H1 (cell line): Measurements from ENCODE around the gene TSPEAR. TPM values are rescaled to one million over a fixed set of nuclear protein-coding genes. Genes with fewer than 3 reads are reported as not detected.
A peak's percentile ranks its signal among the peaks of the same experiment; 100 is the strongest.

Experiments
- CTCF ChIA-PET: fragments of 300-600 bp; sonication (Branson Sonifier 250); formaldehyde crosslinking; loops from one replicate; lab custom pipeline; 2021; ENCODE audit not compliant: partially characterized antibody; lab: Charles Lee
- POLR2A ChIA-PET: fragments of 300-600 bp; sonication (Branson Sonifier 250); formaldehyde crosslinking; loops from one replicate; lab custom pipeline; 2021; ENCODE audit warnings: inconsistent platforms; ENCODE audit not compliant: partially characterized antibody; lab: Charles Lee
- DNase-seq, 2 experiments: peaks; one replicate each; pipeline versions ENCODE4 v3.0.0 to v3.0.0-alpha.2; 2010 to 2022; ENCODE audit warnings: low spot score in 2 of 2, low read depth in 1 of 2, mixed read lengths in 1 of 2
- FAIRE-seq: peaks from 2 replicates; lab custom pipeline; 2011; peaks lifted over from hg19 to GRCh38; lab: Jason Lieb, UNC
- H2AFZ ChIP-seq: 2 replicates; pipeline ENCODE4 v1.8.1; 2012; ENCODE audit warnings: low read length, inconsistent platforms
- H2AK5ac ChIP-seq: 2 replicates; pipeline ENCODE4 v1.6.1; 2013; ENCODE audit warnings: low read depth, low read length
- H2BK120ac ChIP-seq: replicated peaks from 2 replicates; pipeline ENCODE3; 2013; ENCODE audit warnings: low read depth, low read length, inconsistent platforms
- H2BK12ac ChIP-seq: 2 replicates; pipeline ENCODE4 v1.6.1; 2013; ENCODE audit warnings: low read depth, low read length
- H2BK15ac ChIP-seq: 2 replicates; pipeline ENCODE4 v1.6.1; 2013; ENCODE audit warnings: low read length
- H2BK20ac ChIP-seq: 2 replicates; pipeline ENCODE4 v1.6.1; 2013; ENCODE audit warnings: low read length
- H2BK5ac ChIP-seq: 2 replicates; pipeline ENCODE4 v1.6.1; 2013; ENCODE audit warnings: low read depth, low read length
- H3K14ac ChIP-seq: 2 replicates; pipeline ENCODE4 v1.6.1; 2013; ENCODE audit warnings: inconsistent platforms; ENCODE audit not compliant: insufficient read length
- H3K18ac ChIP-seq: 2 replicates; pipeline ENCODE4 v1.6.1; 2013; ENCODE audit warnings: low read length; ENCODE audit errors: extremely low read depth
- H3K23ac ChIP-seq: 2 replicates; pipeline ENCODE4 v1.6.1; 2013; ENCODE audit warnings: inconsistent platforms; ENCODE audit not compliant: insufficient read length
- H3K23me2 ChIP-seq: 2 replicates; pipeline ENCODE4 v1.6.1; 2013; ENCODE audit warnings: low read depth, low read length
- H3K27ac ChIP-seq: 2 replicates; pipeline ENCODE4 v1.6.1; 2011; ENCODE audit warnings: low read depth, low read length, inconsistent platforms
- H3K27me3 ChIP-seq, 4 experiments: replicated peaks in 1 of 4; 1 replicate in 1 of 4; 2 replicates in 3 of 4; pipeline versions ENCODE4 v1.6.1 to v1.8.1; 2011 to 2013; ENCODE audit warnings: low read length in 3 of 4, mild to moderate bottlenecking in 3 of 4, inconsistent platforms in 2 of 4, mixed read lengths in 2 of 4, moderate library complexity in 1 of 4; ENCODE audit not compliant: control insufficient read depth in 3 of 4, insufficient read depth in 3 of 4; ENCODE audit errors: extremely low read depth in 1 of 4
- H3K36me3 ChIP-seq, 4 experiments: 2 replicates each; pipeline versions ENCODE4 v1.6.1 to v1.8.1; 2011 to 2013; ENCODE audit warnings: mild to moderate bottlenecking in 4 of 4, low read length in 3 of 4, moderate library complexity in 2 of 4, control low read depth in 1 of 4, inconsistent platforms in 1 of 4; ENCODE audit not compliant: insufficient read depth in 4 of 4, control insufficient read depth in 2 of 4
- H3K4ac ChIP-seq: replicated peaks from 2 replicates; pipeline ENCODE3; 2013; ENCODE audit warnings: low read length, low read depth, mixed read lengths, inconsistent platforms; ENCODE audit not compliant: insufficient read length
- H3K4me1 ChIP-seq, 4 experiments: replicated peaks in 1 of 4; 1 replicate in 1 of 4; 2 replicates in 3 of 4; pipeline versions ENCODE4 v1.6.1 to v1.8.1; 2011 to 2013; ENCODE audit warnings: low read length in 3 of 4, inconsistent platforms in 2 of 4, mixed read lengths in 1 of 4; ENCODE audit not compliant: insufficient read depth in 4 of 4, control insufficient read depth in 3 of 4
- H3K4me2 ChIP-seq, 2 experiments: 2 replicates each; pipeline versions ENCODE4 v1.6.1 to v1.8.1; 2011 to 2013; ENCODE audit warnings: low read depth in 2 of 2, low read length in 2 of 2, control low read depth in 1 of 2, inconsistent platforms in 1 of 2, mild to moderate bottlenecking in 1 of 2; ENCODE audit not compliant: insufficient read depth in 1 of 2
- H3K4me3 ChIP-seq, 4 experiments: fragments of 200-600, 300-600 bp in 1 of 4; sonication (generic), shearing (Covaris generic), sonication (Bioruptor Twin) in 1 of 4; 2 replicates each; pipeline versions ENCODE4 v1.5.1 to v1.8.1; 2011 to 2016; ENCODE audit warnings: low read length in 4 of 4, low read depth in 3 of 4, control low read depth in 2 of 4, inconsistent platforms in 2 of 4, mild to moderate bottlenecking in 2 of 4, mixed read lengths in 1 of 4, moderate library complexity in 1 of 4; ENCODE audit not compliant: insufficient read depth in 2 of 4; ENCODE audit errors: extremely low read depth in 1 of 4
- H3K56ac ChIP-seq: replicated peaks from 2 replicates; pipeline ENCODE3; 2013; ENCODE audit warnings: low read depth, mild to moderate bottlenecking, mixed read lengths, low read length, inconsistent platforms; ENCODE audit not compliant: insufficient read length
- H3K79me1 ChIP-seq: 2 replicates; pipeline ENCODE4 v1.6.1; 2013; ENCODE audit warnings: low read depth, low read length, control low read depth
- H3K79me2 ChIP-seq, 2 experiments: 2 replicates each; pipeline versions ENCODE4 v1.6.1 to v1.8.1; 2012 to 2013; ENCODE audit warnings: low read length in 2 of 2, mild to moderate bottlenecking in 2 of 2, inconsistent platforms in 1 of 2; ENCODE audit not compliant: insufficient read depth in 2 of 2, control insufficient read depth in 1 of 2
- H3K9ac ChIP-seq, 4 experiments: replicated peaks in 1 of 4; 1 replicate in 1 of 4; 2 replicates in 3 of 4; pipeline versions ENCODE4 v1.6.1 to v1.8.1; 2011 to 2013; ENCODE audit warnings: low read depth in 3 of 4, low read length in 3 of 4, control low read depth in 2 of 4, mild to moderate bottlenecking in 2 of 4, moderate library complexity in 2 of 4, inconsistent platforms in 1 of 4; ENCODE audit errors: extremely low read depth in 1 of 4
- H3K9me3 ChIP-seq, 2 experiments: 2 replicates each; pipeline versions ENCODE4 v1.6.1 to v1.8.1; 2012 to 2013; ENCODE audit warnings: mild to moderate bottlenecking in 2 of 2, moderate library complexity in 2 of 2, control low read depth in 1 of 2, inconsistent platforms in 1 of 2, low read depth in 1 of 2, low read length in 1 of 2, mixed read lengths in 1 of 2; ENCODE audit not compliant: insufficient read depth in 2 of 2
- H4K20me1 ChIP-seq, 2 experiments: replicated peaks in 1 of 2; 2 replicates each; pipeline versions ENCODE3 to v1.8.1; 2011 to 2013; ENCODE audit warnings: inconsistent platforms in 2 of 2, low read length in 2 of 2, mild to moderate bottlenecking in 1 of 2; ENCODE audit not compliant: insufficient read depth in 2 of 2, control insufficient read depth in 1 of 2
- H4K5ac ChIP-seq: 2 replicates; pipeline ENCODE4 v1.6.1; 2013; ENCODE audit warnings: low read length, low read depth, mixed read lengths, inconsistent platforms; ENCODE audit not compliant: insufficient read length
- H4K8ac ChIP-seq: 2 replicates; pipeline ENCODE4 v1.8.0; 2013; ENCODE audit warnings: mild to moderate bottlenecking, moderate library complexity, low read length, inconsistent platforms; ENCODE audit not compliant: insufficient read depth; ENCODE audit errors: extremely low read depth
- H4K91ac ChIP-seq: replicated peaks from 2 replicates; pipeline ENCODE3; 2013; ENCODE audit warnings: low read length, mixed read lengths, inconsistent platforms; ENCODE audit not compliant: insufficient read length
- SIRT6 ChIP-seq: IDR thresholded peaks from one replicate; pipeline ENCODE4 v1.7.1; 2012; ENCODE audit warnings: low read length, inconsistent platforms
- WGBS, 2 experiments: shearing (Covaris generic) in 1 of 2; methylation state at CpG; one replicate each; pipeline versions ENCODE4 v1.1.6 to v1.1.7; 2013 to 2015; ENCODE audit warnings: low lambda C conversion rate in 2 of 2, mixed read lengths in 2 of 2, inconsistent platforms in 1 of 2, low coverage in 1 of 2, missing lambda C conversion rate in 1 of 2; ENCODE audit not compliant: insufficient replicate concordance in 2 of 2, insufficient coverage in 1 of 2, insufficient read length in 1 of 2; ENCODE audit errors: extremely low coverage in 1 of 2, missing lambda C conversion rate in 1 of 2; 5-methylcytosine and 5-hydroxymethylcytosine counted together
- polyA plus RNA-seq, 7 experiments: library from polyadenylated mRNA; depleted of rRNA in 3 of 7; stranded (reverse) in 5 of 7; unstranded in 2 of 7; fragments of >200 nt in 5 of 7; fragments of 200-250 nt in 2 of 7; gene quantifications; 1 replicate in 5 of 7; 2 replicates in 1 of 7; 4 replicates in 1 of 7; pipeline versions ENCODE4 v1.2.1 to v1.2.3, GENCODE V29; 2011 to 2013; ENCODE audit warnings: missing spikeins in 2 of 7, mixed read lengths in 2 of 7
- total RNA-seq: library from RNA; stranded (reverse); fragmentation: NEBNext Ultra II Directional; extraction: Animal tissue kit (Norgen Biotek cat#: 25700); gene quantifications from 2 replicates; pipeline ENCODE4 v1.2.1, GENCODE V29; 2021

Gene TSPEAR
- total and polyA plus RNA-seq, 2 of the 8 experiments (the other 6 are each of a cell fraction or from before 2014, with no cell fraction given), result 0.58 to 0.89 TPM

DNA sequence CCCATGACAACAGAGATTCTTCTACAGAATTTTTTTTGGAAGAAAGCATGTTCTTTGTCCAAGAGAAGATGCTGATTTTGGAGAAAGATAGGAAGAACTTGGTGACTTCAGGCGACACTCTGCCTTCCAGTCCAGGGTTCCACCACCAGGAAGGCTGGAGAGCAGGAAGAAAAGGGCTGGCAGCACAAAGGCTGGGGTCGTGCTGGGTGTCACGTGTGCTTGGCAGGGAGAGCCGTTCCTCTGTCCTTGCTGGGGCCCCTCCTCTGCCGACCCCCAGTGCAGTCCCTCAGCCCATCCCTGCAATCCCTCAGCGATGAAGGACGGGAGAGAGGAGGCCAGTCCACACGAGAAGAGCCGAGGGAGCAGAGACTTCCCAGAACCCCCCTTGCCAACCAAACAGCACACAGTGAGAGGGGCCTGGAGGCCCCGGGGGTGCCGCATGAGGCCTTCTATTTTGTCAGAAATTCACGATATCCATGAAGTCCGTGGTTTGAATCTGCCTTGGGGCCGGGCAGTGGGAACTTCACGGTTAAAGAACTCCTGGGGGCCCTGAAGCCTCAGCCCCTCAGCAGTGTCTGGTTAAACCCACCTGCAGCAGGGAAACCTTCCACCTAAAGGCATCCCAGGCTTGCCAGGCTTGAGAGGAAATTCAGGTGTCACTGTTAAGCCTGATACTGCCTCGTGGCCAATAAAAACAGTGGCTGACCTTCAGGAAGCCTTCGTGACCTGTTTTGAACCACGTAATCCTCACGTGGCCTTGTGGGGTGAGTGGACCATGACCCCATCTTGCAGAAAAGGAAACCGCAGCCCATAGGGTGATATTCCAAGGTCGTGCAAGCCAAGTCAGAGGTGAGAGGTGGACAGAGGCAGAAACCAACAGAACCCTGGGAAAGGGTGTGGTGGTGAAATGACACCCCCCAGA is 11.0 kb downstream of the TSPEAR start:
- H3K4me1 ChIP-seq, result peaks cover 3 to 55% (median 43%) of the 10 kb centered on the region in 4 experiments
- H4K5ac ChIP-seq, result no peak overlapping the region
- no peaks in the 10 kb centered on the region for H3K9me3 ChIP-seq
- no peaks in the 10 kb centered on the region for H3K79me1 ChIP-seq
- peak overlapping the region; percentile 80 for H2AK5ac ChIP-seq
- H2BK12ac ChIP-seq, result peak overlapping the region; percentile 96; the same call in 1 of the 2 replicates
- H3K4me2 ChIP-seq, result no peak overlapping the region
- no peak overlapping the region for H3K4ac ChIP-seq
- no peaks in the 10 kb centered on the region for H3K36me3 ChIP-seq
- no peak overlapping the region for H3K27ac ChIP-seq
- no peak overlapping the region for H3K9ac ChIP-seq
- no peak overlapping the region for H2AFZ ChIP-seq
- H3K18ac ChIP-seq, result peak overlapping the region; percentile 55; the same call in 1 of the 2 replicates
- no peak overlapping the region for H2BK5ac ChIP-seq
- FAIRE-seq (no peak), DNase-seq (no peak)
- whole genome bisulfite sequencing, 2 experiments, result 79% methylated on average over 21 of the region's 21 CpGs; no CpG with 5 or more reads in 1 of the 2 experiments
- no peak overlapping the region for H3K14ac ChIP-seq
- peaks cover 1% of the 10 kb centered on the region; the same call in 1 of the 2 replicates for H3K23me2 ChIP-seq
- peak overlapping the region; percentile 97; the same call in 1 of the 2 replicates for H2BK15ac ChIP-seq
- no peak overlapping the region for H3K23ac ChIP-seq
- H4K8ac ChIP-seq, result no peak overlapping the region
- peaks cover 0 to 2% (median 0%) of the 10 kb centered on the region in 4 experiments; a peak in 3 of 7 replicates for H3K27me3 ChIP-seq
- H4K91ac ChIP-seq, result peak overlapping the region; percentile 81
- no peaks in the 10 kb centered on the region for H3K79me2 ChIP-seq
- H2BK20ac ChIP-seq, result peak overlapping the region; percentile 75
- H2BK120ac ChIP-seq, result peak overlapping the region; percentile 62
- H3K56ac ChIP-seq, result no peak overlapping the region
- H3K4me3 ChIP-seq, result no peak overlapping the region
- peaks cover 0 to 2% of the 10 kb centered on the region in 2 experiments for H4K20me1 ChIP-seq
- CTCF ChIA-PET, result interaction anchor here (0.9 to 1.9 kb wide), 5 partner anchors 8 to 249 kb away, joined by 3 to 8 read pairs (median 3); no protein-coding TSS in a partner anchor
- POLR2A ChIA-PET, result interaction anchor here (1.1 to 1.2 kb wide), 2 partner anchors 49 to 93 kb away, joined by 3 read pairs; no protein-coding TSS in a partner anchor
- TF ChIP-seq SIRT6, result no peak
